Erythroblast (primary cell): Measurements from ENCODE around the gene GOLM1.

Source experiments
- GATA1 ChIP-seq: IDR thresholded peaks from 2 replicates; pipeline ENCODE4 v1.6.1; 2011; ENCODE audit warnings: low read depth, mild to moderate bottlenecking, control low read depth, low read length, moderate library complexity
- POLR2A ChIP-seq: IDR thresholded peaks from 2 replicates; pipeline ENCODE4 v1.6.1; 2011; ENCODE audit warnings: mild to moderate bottlenecking, low read length

DNA sequence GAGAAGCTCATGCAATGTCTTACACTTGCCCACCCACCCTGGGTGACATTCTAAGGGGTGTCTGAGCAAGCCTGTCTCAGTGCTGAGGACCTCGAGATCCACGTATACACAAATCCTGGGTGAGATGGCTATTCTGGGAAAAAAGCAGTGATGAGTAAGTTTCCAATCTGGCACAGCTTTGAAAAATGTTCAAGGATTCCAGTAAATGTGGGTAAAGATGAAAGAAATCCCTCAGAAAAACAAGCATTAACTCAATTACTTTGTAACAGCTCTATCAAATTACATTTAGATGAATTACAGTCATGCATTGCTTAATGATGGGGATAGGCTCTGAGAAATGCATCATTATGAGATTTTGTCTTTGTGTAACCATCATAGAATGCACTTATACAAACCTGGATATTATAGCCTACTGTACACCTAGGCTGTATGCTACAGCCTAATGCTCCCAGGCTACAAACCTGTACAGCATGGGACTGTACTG is 26.9 kb downstream of the GOLM1 start:
- no peak for TF ChIP-seq POLR2A
- no peak for TF ChIP-seq GATA1
